NCI-H187 (cell line): ENCODE results near the gene SKIL.
"Not testable (repeated sequence)": the region's sequence is repeated elsewhere in the genome, so short reads cannot be mapped to it uniquely, and the experiment has no call there.

Experiments used
- DNase-seq, 2 experiments: peaks; one replicate each; lab custom pipeline; 2025; lab: John Stamatoyannopoulos, UW

The SKIL gene

GRCh38 chr3:170357176-170358041 is at the start of gene SKIL:
Gene SKIL, plus strand, starts transcription at chr3:170357715. Its CDS starts 2,617 bp downstream, at chr3:170360332.
- peak; percentile 74 to 85 for DNase-seq

GRCh38 chr3:170309046-170309445 is 48.5 kb upstream of the SKIL start:
- no peak for DNase-seq

GRCh38 chr3:170317954-170318353 is 39.6 kb upstream of the SKIL start:
- no peak for DNase-seq

GRCh38 chr3:170320461-170321121 is 36.9 kb upstream of the SKIL start:
- no peak for DNase-seq

- DNase-seq, result no peak
These were observed 36.0 kb upstream of the SKIL start for GRCh38 chr3:170321321-170322034.

- no peak for DNase-seq
These were observed 34.8 kb upstream of the SKIL start for GRCh38 chr3:170322566-170323269.

GRCh38 chr3:170323331-170323730 is 34.2 kb upstream of the SKIL start:
- DNase-seq, result no peak

GRCh38 chr3:170324962-170325361 is 32.6 kb upstream of the SKIL start:
- DNase-seq, result no peak

GRCh38 chr3:170327040-170327808 is 30.3 kb upstream of the SKIL start:
- no peak for DNase-seq

GRCh38 chr3:170327868-170328548 is 29.5 kb upstream of the SKIL start:
- not testable (repeated sequence) for DNase-seq

- DNase-seq, result no peak
These were observed 27.1 kb upstream of the SKIL start for GRCh38 chr3:170330366-170330765.

- no peak for DNase-seq
These were observed 26.4 kb upstream of the SKIL start for GRCh38 chr3:170331143-170331542.

- no peak for DNase-seq
These were observed 20.1 kb upstream of the SKIL start for GRCh38 chr3:170337420-170337819.

GRCh38 chr3:170338690-170339340 is 18.7 kb upstream of the SKIL start:
- no peak for DNase-seq

- DNase-seq, result not testable (repeated sequence)
These were observed 15.2 kb upstream of the SKIL start for GRCh38 chr3:170342273-170342672.

GRCh38 chr3:170343859-170344258 is 13.7 kb upstream of the SKIL start:
- DNase-seq, result not testable (repeated sequence)

- DNase-seq, result no peak
These were observed 12.5 kb upstream of the SKIL start for GRCh38 chr3:170344971-170345370.

- DNase-seq, result no peak
These were observed 10.8 kb upstream of the SKIL start for GRCh38 chr3:170346481-170347392.
